Endothelial cell of umbilical vein (primary cell): ENCODE measurements around the gene RFNG. TPM values are rescaled to one million over a fixed set of nuclear protein-coding genes. Genes with fewer than 3 reads are reported as not detected.

Experiments used
- BruUV-seq: library from RNA; stranded (reverse); fragments of 400-500 nt; replicated peaks from 2 replicates; lab custom pipeline; 2021; lab: Mats Ljungman, UMichigan
- CTCF ChIA-PET: fragments of 300-600, 350-600 bp; sonication (Branson Sonifier 250); formaldehyde crosslinking; loops from one replicate; lab custom pipeline; 2021; ENCODE audit warnings: antibody characterized with exemption, inconsistent platforms; lab: Charles Lee
- POLR2A ChIA-PET: fragments of 300-600, 350-600 bp; sonication (Branson Sonifier 250); formaldehyde crosslinking; loops from one replicate; lab custom pipeline; 2021; ENCODE audit warnings: antibody characterized with exemption, inconsistent platforms; lab: Charles Lee
- DNase-seq: peaks from one replicate; pipeline ENCODE4 v3.0.0-alpha.2; 2011; ENCODE audit warnings: low read depth, low spot score
- FAIRE-seq: peaks from 2 replicates; lab custom pipeline; 2011; peaks lifted over from hg19 to GRCh38; lab: Jason Lieb, UNC
- H2AFZ ChIP-seq: 2 replicates; pipeline ENCODE4 v1.6.0; 2012; ENCODE audit warnings: low read depth, low read length, control low read depth, inconsistent platforms
- H3K27ac ChIP-seq: 2 replicates; pipeline ENCODE4 v1.5.1; 2011; ENCODE audit warnings: low read depth, mild to moderate bottlenecking, control low read depth, low read length, moderate library complexity; ENCODE audit not compliant: insufficient read depth
- H3K27me3 ChIP-seq, 2 experiments: 2 replicates each; pipeline versions ENCODE4 v1.6.0 to v1.6.1; 2011; ENCODE audit warnings: low read length in 2 of 2, mixed read lengths in 1 of 2; ENCODE audit not compliant: control insufficient read depth in 2 of 2, insufficient read depth in 2 of 2
- H3K36me3 ChIP-seq, 2 experiments: 2 replicates in 1 of 2; 3 replicates in 1 of 2; pipeline ENCODE4 v1.5.1; 2011; ENCODE audit warnings: low read length in 2 of 2, mild to moderate bottlenecking in 1 of 2, moderate library complexity in 1 of 2; ENCODE audit not compliant: control insufficient read depth in 2 of 2, insufficient read depth in 2 of 2; ENCODE audit errors: extremely low read depth in 1 of 2
- H3K4me1 ChIP-seq: 3 replicates; pipeline ENCODE4 v1.5.1; 2011; ENCODE audit warnings: mild to moderate bottlenecking, low read length; ENCODE audit not compliant: control insufficient read depth, insufficient read depth; ENCODE audit errors: extremely low read depth
- H3K4me2 ChIP-seq: 2 replicates; pipeline ENCODE4 v1.6.1; 2011; ENCODE audit warnings: low read length, control low read depth, mixed read lengths; ENCODE audit not compliant: insufficient read depth
- H3K4me3 ChIP-seq, 3 experiments: fragments of 200-600 bp in 1 of 3; sonication (generic), shearing (Covaris generic) in 1 of 3; replicated peaks in 1 of 3; 2 replicates each; pipeline ENCODE4 v1.5.1; 2011 to 2016; ENCODE audit warnings: control low read depth in 3 of 3, low read length in 3 of 3, mild to moderate bottlenecking in 2 of 3, inconsistent platforms in 1 of 3, low read depth in 1 of 3, moderate library complexity in 1 of 3; ENCODE audit not compliant: insufficient read depth in 1 of 3
- H3K79me2 ChIP-seq: 2 replicates; pipeline ENCODE4 v1.6.0; 2012; ENCODE audit warnings: low read length, inconsistent platforms; ENCODE audit not compliant: control insufficient read depth, insufficient read depth
- H3K9ac ChIP-seq: replicated peaks from 2 replicates; pipeline ENCODE3; 2011; ENCODE audit warnings: low read length, control low read depth; ENCODE audit not compliant: insufficient read depth; ENCODE audit errors: extremely low read depth
- H3K9me1 ChIP-seq: replicated peaks from 3 replicates; pipeline ENCODE4 v1.6.0; 2011; ENCODE audit warnings: mild to moderate bottlenecking, low read length; ENCODE audit not compliant: control insufficient read depth, insufficient read depth; ENCODE audit errors: extremely low read depth
- H3K9me3 ChIP-seq: replicated peaks from 2 replicates; pipeline ENCODE4 v1.5.1; 2012; ENCODE audit warnings: low read length, inconsistent platforms; ENCODE audit not compliant: control insufficient read depth, insufficient read depth
- H4K20me1 ChIP-seq: replicated peaks from 2 replicates; pipeline ENCODE3; 2011; ENCODE audit warnings: mild to moderate bottlenecking, low read length; ENCODE audit not compliant: control insufficient read depth, insufficient read depth; ENCODE audit errors: extremely low read depth
- CTCF ChIP-seq, 2 donors: IDR thresholded peaks; 1 replicate in 1 of 2; 2 replicates in 1 of 2; pipeline ENCODE4 v1.5.1; 2011; ENCODE audit warnings: low read length in 2 of 2, mild to moderate bottlenecking in 2 of 2, moderate library complexity in 2 of 2, control low read depth in 1 of 2, inconsistent platforms in 1 of 2, low read depth in 1 of 2; ENCODE audit not compliant: insufficient read depth in 1 of 2; ENCODE audit errors: extremely low read depth in 1 of 2
- EZH2 ChIP-seq: IDR thresholded peaks from 2 replicates; pipeline ENCODE4 v1.6.1; 2012; ENCODE audit warnings: borderline replicate concordance, low read depth, mild to moderate bottlenecking, moderate library complexity, low read length, inconsistent platforms; ENCODE audit not compliant: severe bottlenecking
- FOS ChIP-seq: IDR thresholded peaks from 2 replicates; pipeline ENCODE4 v1.6.1; 2011; ENCODE audit warnings: mild to moderate bottlenecking, low read length, moderate library complexity, borderline replicate concordance; ENCODE audit not compliant: insufficient read depth
- GATA2 ChIP-seq: IDR thresholded peaks from 2 replicates; pipeline ENCODE4 v1.7.0; 2011; ENCODE audit warnings: low read depth, mild to moderate bottlenecking, moderate library complexity, mixed read lengths, low read length; ENCODE audit not compliant: insufficient read length, insufficient read depth
- JUN ChIP-seq: IDR thresholded peaks from 2 replicates; pipeline ENCODE4 v1.6.1; 2011; ENCODE audit warnings: borderline replicate concordance, low read depth; ENCODE audit not compliant: insufficient read length, insufficient read depth
- MAX ChIP-seq: IDR thresholded peaks from 2 replicates; pipeline ENCODE4 v1.6.1; 2011; ENCODE audit not compliant: insufficient read depth, insufficient read length
- MYC ChIP-seq: IDR thresholded peaks from one replicate; pipeline ENCODE4 v1.6.1; 2011; ENCODE audit warnings: mild to moderate bottlenecking, low read depth, low read length
- POLR2A ChIP-seq: IDR thresholded peaks from 2 replicates; pipeline ENCODE4 v1.6.1; 2012; ENCODE audit warnings: low read depth, mild to moderate bottlenecking, control low read depth, low read length
- POLR2AphosphoS5 ChIP-seq: IDR thresholded peaks from 2 replicates; pipeline ENCODE4 v1.6.1; 2012; ENCODE audit warnings: low read depth, mild to moderate bottlenecking, control low read depth, low read length, moderate library complexity; ENCODE audit not compliant: insufficient read depth
- dilution Hi-C: fragments of 300-500 bp; cut with MboI; formaldehyde crosslinking; loops from one replicate; pipeline ENCODE4 v1.15.0; 2019; ENCODE audit warnings: low sequenced_read_pairs; ENCODE audit not compliant: extremely low pct_ligation_motif_present
- intact Hi-C: fragments of 100-400 bp; cut with micrococcal nuclease; formaldehyde crosslinking; loops from one replicate; pipeline ENCODE4 v1.10.0; 2022
- polyA plus RNA-seq, 4 experiments: library from polyadenylated mRNA; depleted of rRNA in 3 of 4; stranded (reverse) in 3 of 4; unstranded in 1 of 4; fragments of >200 nt; gene quantifications; 2 replicates each; pipeline versions ENCODE4 v1.2.1 to v1.2.3, GENCODE V29; 2011 to 2012; ENCODE audit warnings: missing spikeins in 1 of 4
- total RNA-seq: library from RNA; stranded (reverse); gene quantifications from 2 replicates; pipeline ENCODE4 v1.2.3, GENCODE V29; 2021

Gene RFNG
- total and polyA plus RNA-seq, 2 donors (not counting 3 experiments of a cell fraction or from before 2014, with no cell fraction given) = 33.7 to 40.0 TPM

GRCh38 chr17:82036634-82037091 is 14.9 kb downstream of the RFNG start:
- BruUV-seq = no TSS peak
- dilution Hi-C loops (no loop called here), intact Hi-C loops (loop anchor here (1.0 to 10.0 kb wide), 4 partner anchors 13 to 378 kb away; partner anchors contain the start of genes HEXD, LRRC45 and OGFOD3)
- no peaks in the 10 kb centered on the region for H3K9me1 ChIP-seq
- DNase-seq = no peak
- H3K4me1 ChIP-seq = peaks cover 13% of the 10 kb centered on the region
- H3K9ac ChIP-seq = peak overlapping the region; percentile 78
- no peaks in the 10 kb centered on the region for H3K9me3 ChIP-seq
- H3K4me3 ChIP-seq = peak overlapping the region; percentile 58 to 71 (median 69)
- no peak overlapping the region for H3K27ac ChIP-seq
- H3K79me2 ChIP-seq = peaks cover 7% of the 10 kb centered on the region
- H3K4me2 ChIP-seq = peak overlapping the region; percentile 67
- ChIA-PET POLR2A (no interaction called here), CTCF (interaction anchor here (1.4 kb wide), 1 partner anchor 62 kb away, joined by 6 read pairs; the partner anchor contains the start of gene FASN)
- no peak for FAIRE-seq
- H3K36me3 ChIP-seq = no peaks in the 10 kb centered on the region
- peak overlapping the region; percentile 87 for H2AFZ ChIP-seq
- no peaks in the 10 kb centered on the region for H4K20me1 ChIP-seq
- TF ChIP-seq CTCF (IDR thresholded peaks at IDR 0.05; ENCODE audit: extremely low read depth in 1 of 2, insufficient read depth in 1 of 2, low read depth in 1 of 2, low read length in 2 of 2) (no peak), FOS (no peak), GATA2 (no peak), MAX (no peak), POLR2AphosphoS5 (no peak), JUN (no peak), POLR2A (no peak), MYC (no peak), EZH2 (no peak)
- H3K27me3 ChIP-seq = no peaks in the 10 kb centered on the region
